ENCODE data around the gene GTSE1. TPM values are rescaled to one million over a fixed set of nuclear protein-coding genes. Genes with fewer than 3 reads are reported as not detected.

Gene GTSE1
- polyA plus RNA-seq, 1 donor (not counting 4 experiments of a cell fraction or from before 2014, with no cell fraction given), result 4.7 TPM

DNA sequence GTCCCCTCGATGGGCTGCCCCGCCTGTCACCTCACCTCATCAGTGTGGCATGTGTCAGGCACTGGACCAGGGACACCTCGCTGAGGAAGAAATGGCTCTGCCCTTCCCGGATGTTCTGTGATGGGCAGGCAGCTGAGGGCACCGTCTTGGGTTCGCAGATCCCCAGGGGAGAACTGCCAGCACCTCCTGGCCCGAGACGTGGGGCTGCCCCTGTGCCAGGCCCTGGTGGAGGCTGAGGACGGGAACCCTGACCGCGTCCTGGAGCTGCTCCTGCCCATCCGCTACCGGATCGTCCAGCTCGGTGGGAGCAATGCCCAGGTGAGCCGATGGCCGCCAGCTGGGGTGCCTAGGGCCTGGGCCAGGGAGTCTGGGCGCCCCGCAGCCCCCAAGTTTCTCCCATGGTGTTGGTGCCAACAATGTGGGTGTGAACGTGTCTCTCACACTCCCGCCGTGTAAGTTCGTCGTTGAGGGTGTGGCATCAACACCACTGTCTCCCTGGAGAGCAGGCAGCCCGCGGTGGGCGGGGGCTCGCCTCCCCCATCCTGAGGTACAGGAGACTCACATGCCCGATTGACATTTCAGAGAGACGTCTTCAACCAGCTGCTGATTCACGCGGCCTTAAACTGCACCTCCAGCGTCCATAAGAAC, 7.3 kb upstream of the GTSE1 start:
- no peak overlapping the region for H3K9ac ChIP-seq (ENCODE audit: control insufficient read depth, extremely low read depth, insufficient read depth, low read length)
- peaks cover 7% of the 10 kb centered on the region for H3K4me1 ChIP-seq (ENCODE audit: control insufficient read depth, extremely low read depth, insufficient read depth, low read length)
- H3K79me2 ChIP-seq (ENCODE audit: control insufficient read depth, insufficient read depth, low read length), result no peaks in the 10 kb centered on the region
- H3K9me3 ChIP-seq (ENCODE audit: control insufficient read depth, low read depth, low read length), result no peaks in the 10 kb centered on the region
- no peak overlapping the region for H3K4me2 ChIP-seq (ENCODE audit: control insufficient read depth, extremely low read depth, insufficient read depth, low read depth, low read length)
- dilution Hi-C loops (cut with MboI; ENCODE audit: extremely low pct_ligation_motif_present, low sequenced_read_pairs), result no loop called here
- no peak overlapping the region for H2AFZ ChIP-seq (ENCODE audit: control insufficient read depth, low read length)
- H4K20me1 ChIP-seq (ENCODE audit: control insufficient read depth, extremely low read depth, insufficient read depth, low read length), result no peaks in the 10 kb centered on the region
- H3K4me3 ChIP-seq (ENCODE audit: control insufficient read depth in 2 of 3, extremely low read depth in 1 of 3, insufficient read depth in 2 of 3, low read depth in 1 of 3, low read length in 3 of 3), result no peak overlapping the region
- peaks cover 4% of the 10 kb centered on the region for H3K27me3 ChIP-seq (ENCODE audit: control insufficient read depth, extremely low read depth, insufficient read depth, low read length)
- no peak for TF ChIP-seq EZH2 (IDR thresholded peaks at IDR 0.05; ENCODE audit: low read length)
- TF ChIP-seq, protein P1, sequence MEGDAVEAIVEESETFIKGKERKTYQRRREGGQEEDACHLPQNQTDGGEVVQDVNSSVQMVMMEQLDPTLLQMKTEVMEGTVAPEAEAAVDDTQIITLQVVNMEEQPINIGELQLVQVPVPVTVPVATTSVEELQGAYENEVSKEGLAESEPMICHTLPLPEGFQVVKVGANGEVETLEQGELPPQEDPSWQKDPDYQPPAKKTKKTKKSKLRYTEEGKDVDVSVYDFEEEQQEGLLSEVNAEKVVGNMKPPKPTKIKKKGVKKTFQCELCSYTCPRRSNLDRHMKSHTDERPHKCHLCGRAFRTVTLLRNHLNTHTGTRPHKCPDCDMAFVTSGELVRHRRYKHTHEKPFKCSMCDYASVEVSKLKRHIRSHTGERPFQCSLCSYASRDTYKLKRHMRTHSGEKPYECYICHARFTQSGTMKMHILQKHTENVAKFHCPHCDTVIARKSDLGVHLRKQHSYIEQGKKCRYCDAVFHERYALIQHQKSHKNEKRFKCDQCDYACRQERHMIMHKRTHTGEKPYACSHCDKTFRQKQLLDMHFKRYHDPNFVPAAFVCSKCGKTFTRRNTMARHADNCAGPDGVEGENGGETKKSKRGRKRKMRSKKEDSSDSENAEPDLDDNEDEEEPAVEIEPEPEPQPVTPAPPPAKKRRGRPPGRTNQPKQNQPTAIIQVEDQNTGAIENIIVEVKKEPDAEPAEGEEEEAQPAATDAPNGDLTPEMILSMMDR (optimal IDR thresholded peaks at IDR 0.05 in 1 of 3, IDR thresholded peaks at IDR 0.05 in 1 of 3, conservative IDR thresholded peaks at IDR 0.05 in 1 of 3; ENCODE audit: extremely low read depth in 1 of 3, insufficient read depth in 2 of 3, low read length in 3 of 3), result no peak
- FAIRE-seq (no peak), DNase-seq (ENCODE audit: low read depth, low spot score) (no peak)
- H3K27ac ChIP-seq (ENCODE audit: control insufficient read depth, insufficient read depth, low read length), result no peak overlapping the region
- H3K36me3 ChIP-seq (ENCODE audit: control insufficient read depth in 2 of 2, extremely low read depth in 1 of 2, insufficient read depth in 2 of 2, low read length in 2 of 2), result peaks cover 3 to 9% of the 10 kb centered on the region in 2 experiments
- H3K9me1 ChIP-seq (ENCODE audit: control insufficient read depth, extremely low read depth, insufficient read depth, low read length), result no peaks in the 10 kb centered on the region

DNA sequence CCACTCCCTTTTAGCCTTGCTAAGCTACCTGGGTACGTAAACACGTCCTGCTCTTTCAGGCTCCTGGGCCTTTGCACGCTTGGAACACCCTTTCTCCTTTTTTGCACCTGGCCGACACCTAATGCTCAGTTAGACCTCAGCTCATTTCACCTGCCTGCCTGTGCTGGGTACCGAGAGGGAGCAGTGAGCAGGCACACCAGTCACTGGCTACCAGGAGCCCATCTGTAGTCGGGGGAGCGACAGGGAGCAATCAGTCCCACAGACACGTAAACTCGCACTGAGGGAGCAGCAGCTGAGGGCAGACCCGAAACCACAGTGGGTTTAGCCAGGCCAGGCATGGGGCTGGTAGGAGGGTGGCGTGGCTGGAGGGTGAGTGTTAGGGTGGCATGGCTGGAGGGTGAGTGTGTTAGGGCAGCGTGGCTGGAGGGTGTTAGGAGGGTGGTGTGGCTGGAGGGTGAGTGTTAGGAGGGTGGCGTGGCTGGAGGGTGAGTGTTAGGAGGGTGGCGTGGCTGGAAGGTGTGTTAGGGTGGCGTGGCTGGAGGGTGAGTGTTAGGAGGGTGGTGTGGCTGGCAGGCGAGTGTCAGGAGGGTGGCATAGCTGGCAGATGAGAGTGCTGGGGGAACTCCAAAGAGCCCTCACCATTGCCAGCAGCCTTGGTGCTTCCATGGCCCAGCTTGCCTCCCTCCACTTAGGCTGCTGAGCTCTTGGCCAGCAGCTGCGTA, 6.4 kb upstream of the GTSE1 start:
- H3K9ac ChIP-seq (ENCODE audit: control insufficient read depth, extremely low read depth, insufficient read depth, low read length), result no peak overlapping the region
- H3K27ac ChIP-seq (ENCODE audit: control insufficient read depth, insufficient read depth, low read length), result no peak overlapping the region
- no peak overlapping the region for H3K4me3 ChIP-seq (ENCODE audit: control insufficient read depth in 2 of 3, extremely low read depth in 1 of 3, insufficient read depth in 2 of 3, low read depth in 1 of 3, low read length in 3 of 3)
- TF ChIP-seq EZH2 (IDR thresholded peaks at IDR 0.05; ENCODE audit: low read length), result no peak
- TF ChIP-seq, protein P1 (optimal IDR thresholded peaks at IDR 0.05 in 1 of 3, IDR thresholded peaks at IDR 0.05 in 1 of 3, conservative IDR thresholded peaks at IDR 0.05 in 1 of 3; ENCODE audit: extremely low read depth in 1 of 3, insufficient read depth in 2 of 3, low read length in 3 of 3), result no peak
- no peak overlapping the region for H3K4me2 ChIP-seq (ENCODE audit: control insufficient read depth, extremely low read depth, insufficient read depth, low read depth, low read length)
- H3K4me1 ChIP-seq (ENCODE audit: control insufficient read depth, extremely low read depth, insufficient read depth, low read length), result peaks cover 7% of the 10 kb centered on the region
- DNase-seq (ENCODE audit: low read depth, low spot score) (no peak), FAIRE-seq (no peak)
- peaks cover 4% of the 10 kb centered on the region for H3K27me3 ChIP-seq (ENCODE audit: control insufficient read depth, extremely low read depth, insufficient read depth, low read length)
- no peaks in the 10 kb centered on the region for H3K79me2 ChIP-seq (ENCODE audit: control insufficient read depth, insufficient read depth, low read length)
- H3K9me3 ChIP-seq (ENCODE audit: control insufficient read depth, low read depth, low read length), result no peaks in the 10 kb centered on the region
- no peaks in the 10 kb centered on the region for H4K20me1 ChIP-seq (ENCODE audit: control insufficient read depth, extremely low read depth, insufficient read depth, low read length)
- no peak overlapping the region for H2AFZ ChIP-seq (ENCODE audit: control insufficient read depth, low read length)
- H3K36me3 ChIP-seq (ENCODE audit: control insufficient read depth in 2 of 2, extremely low read depth in 1 of 2, insufficient read depth in 2 of 2, low read length in 2 of 2), result peaks cover 3 to 9% of the 10 kb centered on the region in 2 experiments
- no peaks in the 10 kb centered on the region for H3K9me1 ChIP-seq (ENCODE audit: control insufficient read depth, extremely low read depth, insufficient read depth, low read length)
- dilution Hi-C loops (cut with MboI; ENCODE audit: extremely low pct_ligation_motif_present, low sequenced_read_pairs), result no loop called here
